Neural cell (in vitro differentiated cells): Measurements from ENCODE around the gene RNF113B. TPM values are rescaled to one million over a fixed set of nuclear protein-coding genes. Genes with fewer than 3 reads are reported as not detected.

Experiments
- H2AFZ ChIP-seq: fragments of 200-600, 300-800 bp; sonication (generic), shearing (Covaris generic); 2 replicates; pipeline ENCODE4 v1.6.0; 2014; ENCODE audit warnings: low read depth, mild to moderate bottlenecking, antibody characterized with exemption, low read length, moderate library complexity
- H3F3A ChIP-seq: fragments of 200-600 bp; shearing (Covaris generic); 2 replicates; pipeline ENCODE4 v1.6.1; 2016; ENCODE audit warnings: mild to moderate bottlenecking, moderate library complexity, mixed read lengths, antibody characterized with exemption, low read length; ENCODE audit not compliant: insufficient read depth, poor library complexity, severe bottlenecking
- H3K27ac ChIP-seq: fragments of 200-600, 300-800 bp; sonication (generic), shearing (Covaris generic); 2 replicates; pipeline ENCODE4 v1.5.1; 2014; ENCODE audit warnings: mild to moderate bottlenecking, low read length, moderate library complexity
- H3K27me3 ChIP-seq: fragments of 300-800, 200-600 bp; sonication (generic), shearing (Covaris generic); 2 replicates; pipeline ENCODE4 v1.6.0; 2014; ENCODE audit warnings: mild to moderate bottlenecking, low read depth, low read length, moderate library complexity; ENCODE audit not compliant: insufficient read depth
- H3K36me3 ChIP-seq: fragments of 300-800, 200-600 bp; sonication (generic), shearing (Covaris generic); 2 replicates; pipeline ENCODE4 v1.5.1; 2014; ENCODE audit warnings: mild to moderate bottlenecking, antibody characterized with exemption, low read length, moderate library complexity; ENCODE audit not compliant: insufficient read depth
- H3K4me2 ChIP-seq: fragments of 300-800, 200-600 bp; sonication (generic), shearing (Covaris generic); 2 replicates; pipeline ENCODE4 v1.6.0; 2014; ENCODE audit warnings: mild to moderate bottlenecking, low read length
- H3K4me3 ChIP-seq: fragments of 300-800, 200-600 bp; sonication (generic), shearing (Covaris generic); 2 replicates; pipeline ENCODE4 v1.5.1; 2014; ENCODE audit warnings: mild to moderate bottlenecking, low read length, moderate library complexity
- H3K79me2 ChIP-seq: fragments of 200-600 bp; shearing (Covaris generic); replicated peaks from 2 replicates; pipeline ENCODE4 v1.6.0; 2014; ENCODE audit warnings: mild to moderate bottlenecking, low read length, moderate library complexity; ENCODE audit not compliant: insufficient read depth
- H3K9ac ChIP-seq: fragments of 300-800, 200-600 bp; sonication (generic), shearing (Covaris generic); 2 replicates; pipeline ENCODE4 v1.6.1; 2016; ENCODE audit warnings: mild to moderate bottlenecking, low read length, mixed read lengths
- H3K9me2 ChIP-seq: fragments of 200-600 bp; shearing (Covaris generic); 2 replicates; pipeline ENCODE4 v1.6.1; 2016; ENCODE audit warnings: mild to moderate bottlenecking, low read length, mixed read lengths; ENCODE audit not compliant: insufficient read depth
- H3K9me3 ChIP-seq: fragments of 200-600, 300-800 bp; sonication (generic), shearing (Covaris generic); 2 replicates; pipeline ENCODE4 v1.6.1; 2016; ENCODE audit warnings: mild to moderate bottlenecking, mixed run types, low read length, moderate library complexity, mixed read lengths
- H4K20me1 ChIP-seq: fragments of 200-600 bp; shearing (Covaris generic); 2 replicates; pipeline ENCODE4 v1.6.1; 2016; ENCODE audit warnings: mild to moderate bottlenecking, mixed run types; ENCODE audit not compliant: insufficient read depth
- EP300 ChIP-seq: fragments of 450-650 bp; conservative IDR thresholded peaks from 2 replicates; pipeline ENCODE4 v1.6.1; 2014; ENCODE audit warnings: antibody characterized with exemption, mild to moderate bottlenecking, moderate library complexity; ENCODE audit not compliant: poor library complexity, severe bottlenecking
- EZH2 ChIP-seq: fragments of 200-600, 300-800 bp; shearing (Covaris generic), sonication (generic); IDR thresholded peaks from 2 replicates; pipeline ENCODE4 v1.6.1; 2014; ENCODE audit warnings: antibody characterized with exemption, low read length, borderline replicate concordance, mild to moderate bottlenecking; ENCODE audit not compliant: insufficient read depth, poor library complexity, severe bottlenecking
- MXI1 ChIP-seq: fragments of 450-650 bp; conservative IDR thresholded peaks from 2 replicates; pipeline ENCODE4 v1.6.1; 2014; ENCODE audit warnings: antibody characterized with exemption, mild to moderate bottlenecking; ENCODE audit not compliant: poor library complexity, severe bottlenecking
- POLR2AphosphoS5 ChIP-seq: IDR thresholded peaks from 2 replicates; pipeline ENCODE4 v1.6.1; 2012
- RAD21 ChIP-seq: fragments of 450-650 bp; conservative IDR thresholded peaks from 2 replicates; pipeline ENCODE4 v1.6.1; 2014; ENCODE audit warnings: antibody characterized with exemption, mild to moderate bottlenecking, moderate library complexity
- SMC3 ChIP-seq: fragments of 450-650 bp; conservative IDR thresholded peaks from 2 replicates; pipeline ENCODE4 v1.6.1; 2014; ENCODE audit warnings: antibody characterized with exemption, mild to moderate bottlenecking, moderate library complexity; ENCODE audit not compliant: poor library complexity
- TAF1 ChIP-seq: IDR thresholded peaks from 2 replicates; pipeline ENCODE4 v1.6.1; 2012; ENCODE audit warnings: low read depth
- polyA plus RNA-seq: library from polyadenylated mRNA; depleted of rRNA; stranded (reverse); fragments of >200 nt; gene quantifications from 2 replicates; pipeline ENCODE4 v1.2.3, GENCODE V29; 2014
- TF ChIP-seq, protein P1 (sequence below): IDR thresholded peaks from 2 replicates; pipeline ENCODE4 v1.6.1; 2012; ENCODE audit warnings: borderline replicate concordance
- TF ChIP-seq, protein P2 (sequence below): fragments of 450-650 bp; IDR thresholded peaks from 2 replicates; pipeline ENCODE4 v1.5.1; 2014; ENCODE audit warnings: antibody characterized with exemption, mild to moderate bottlenecking, moderate library complexity; ENCODE audit not compliant: poor library complexity, severe bottlenecking

Gene RNF113B
- polyA plus RNA-seq, 1 donor from 2014 or later, result not detected

- H4K20me1 ChIP-seq, result no peaks in the 10 kb centered on the region
- H3K9me3 ChIP-seq, result no peaks in the 10 kb centered on the region
- H3K79me2 ChIP-seq, result peaks cover 76% of the 10 kb centered on the region
- H3F3A ChIP-seq, result no peaks in the 10 kb centered on the region
- no peak overlapping the region for H3K4me3 ChIP-seq
- TF ChIP-seq POLR2AphosphoS5 (no peak), TAF1 (no peak), SMC3 (no peak), MXI1 (no peak), EP300 (no peak), RAD21 (no peak), EZH2 (no peak)
- TF ChIP-seq, protein P1, sequence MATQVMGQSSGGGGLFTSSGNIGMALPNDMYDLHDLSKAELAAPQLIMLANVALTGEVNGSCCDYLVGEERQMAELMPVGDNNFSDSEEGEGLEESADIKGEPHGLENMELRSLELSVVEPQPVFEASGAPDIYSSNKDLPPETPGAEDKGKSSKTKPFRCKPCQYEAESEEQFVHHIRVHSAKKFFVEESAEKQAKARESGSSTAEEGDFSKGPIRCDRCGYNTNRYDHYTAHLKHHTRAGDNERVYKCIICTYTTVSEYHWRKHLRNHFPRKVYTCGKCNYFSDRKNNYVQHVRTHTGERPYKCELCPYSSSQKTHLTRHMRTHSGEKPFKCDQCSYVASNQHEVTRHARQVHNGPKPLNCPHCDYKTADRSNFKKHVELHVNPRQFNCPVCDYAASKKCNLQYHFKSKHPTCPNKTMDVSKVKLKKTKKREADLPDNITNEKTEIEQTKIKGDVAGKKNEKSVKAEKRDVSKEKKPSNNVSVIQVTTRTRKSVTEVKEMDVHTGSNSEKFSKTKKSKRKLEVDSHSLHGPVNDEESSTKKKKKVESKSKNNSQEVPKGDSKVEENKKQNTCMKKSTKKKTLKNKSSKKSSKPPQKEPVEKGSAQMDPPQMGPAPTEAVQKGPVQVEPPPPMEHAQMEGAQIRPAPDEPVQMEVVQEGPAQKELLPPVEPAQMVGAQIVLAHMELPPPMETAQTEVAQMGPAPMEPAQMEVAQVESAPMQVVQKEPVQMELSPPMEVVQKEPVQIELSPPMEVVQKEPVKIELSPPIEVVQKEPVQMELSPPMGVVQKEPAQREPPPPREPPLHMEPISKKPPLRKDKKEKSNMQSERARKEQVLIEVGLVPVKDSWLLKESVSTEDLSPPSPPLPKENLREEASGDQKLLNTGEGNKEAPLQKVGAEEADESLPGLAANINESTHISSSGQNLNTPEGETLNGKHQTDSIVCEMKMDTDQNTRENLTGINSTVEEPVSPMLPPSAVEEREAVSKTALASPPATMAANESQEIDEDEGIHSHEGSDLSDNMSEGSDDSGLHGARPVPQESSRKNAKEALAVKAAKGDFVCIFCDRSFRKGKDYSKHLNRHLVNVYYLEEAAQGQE, result no peak
- TF ChIP-seq, protein P2, sequence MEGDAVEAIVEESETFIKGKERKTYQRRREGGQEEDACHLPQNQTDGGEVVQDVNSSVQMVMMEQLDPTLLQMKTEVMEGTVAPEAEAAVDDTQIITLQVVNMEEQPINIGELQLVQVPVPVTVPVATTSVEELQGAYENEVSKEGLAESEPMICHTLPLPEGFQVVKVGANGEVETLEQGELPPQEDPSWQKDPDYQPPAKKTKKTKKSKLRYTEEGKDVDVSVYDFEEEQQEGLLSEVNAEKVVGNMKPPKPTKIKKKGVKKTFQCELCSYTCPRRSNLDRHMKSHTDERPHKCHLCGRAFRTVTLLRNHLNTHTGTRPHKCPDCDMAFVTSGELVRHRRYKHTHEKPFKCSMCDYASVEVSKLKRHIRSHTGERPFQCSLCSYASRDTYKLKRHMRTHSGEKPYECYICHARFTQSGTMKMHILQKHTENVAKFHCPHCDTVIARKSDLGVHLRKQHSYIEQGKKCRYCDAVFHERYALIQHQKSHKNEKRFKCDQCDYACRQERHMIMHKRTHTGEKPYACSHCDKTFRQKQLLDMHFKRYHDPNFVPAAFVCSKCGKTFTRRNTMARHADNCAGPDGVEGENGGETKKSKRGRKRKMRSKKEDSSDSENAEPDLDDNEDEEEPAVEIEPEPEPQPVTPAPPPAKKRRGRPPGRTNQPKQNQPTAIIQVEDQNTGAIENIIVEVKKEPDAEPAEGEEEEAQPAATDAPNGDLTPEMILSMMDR, result no peak
- H3K4me2 ChIP-seq, result no peak overlapping the region
- peaks cover 6% of the 10 kb centered on the region for H3K36me3 ChIP-seq
- H2AFZ ChIP-seq, result no peak overlapping the region
- H3K9me2 ChIP-seq, result no peaks in the 10 kb centered on the region
- no peaks in the 10 kb centered on the region for H3K27me3 ChIP-seq
- H3K27ac ChIP-seq, result no peak overlapping the region
- no peak overlapping the region for H3K9ac ChIP-seq
These were observed 18.7 kb downstream of the RNF113B start for GRCh38 chr13:98158172-98158899.

GRCh38 chr13:98157609-98158008 is 19.5 kb downstream of the RNF113B start:
- Histone ChIP-seq H3K9me3 (no peaks in the 10 kb centered on the region), H3K9ac (no peak overlapping the region), H3K27me3 (no peaks in the 10 kb centered on the region), H3K79me2 (peaks cover 72% of the 10 kb centered on the region), H3K9me2 (no peaks in the 10 kb centered on the region), H3K4me3 (no peak overlapping the region), H3K27ac (no peak overlapping the region), H3F3A (no peaks in the 10 kb centered on the region), H3K4me2 (no peak overlapping the region), H4K20me1 (no peaks in the 10 kb centered on the region), H3K36me3 (peaks cover 6% of the 10 kb centered on the region), H2AFZ (no peak overlapping the region)
- TF ChIP-seq MXI1 (no peak), SMC3 (no peak), EP300 (no peak), POLR2AphosphoS5 (no peak), RAD21 (no peak), TAF1 (no peak), EZH2 (no peak)
- TF ChIP-seq, protein P2, result no peak
- TF ChIP-seq, protein P1, result no peak
